ENCODE measurements around the gene NT5DC1.

DNA sequence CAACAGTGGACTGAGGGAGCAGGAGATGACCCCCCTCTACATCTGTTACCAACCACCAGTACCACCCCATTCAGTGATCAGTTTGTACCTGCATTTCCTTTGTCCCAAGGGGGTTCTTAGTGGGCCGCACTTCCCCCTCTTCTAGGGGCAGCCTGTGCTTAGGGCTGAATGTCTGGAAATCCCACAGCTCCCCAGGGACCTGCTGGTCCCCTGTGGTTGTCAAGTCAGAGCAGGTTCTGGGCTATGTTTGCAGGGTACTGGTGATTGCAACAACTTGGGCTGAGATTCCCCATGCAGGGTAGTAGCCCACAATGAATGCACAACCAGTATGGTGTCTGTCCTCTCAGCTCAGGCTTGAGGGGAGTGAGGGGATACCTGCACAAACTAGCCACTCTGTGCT, 64.9 kb downstream of the NT5DC1 start:
- TF ChIP-seq POLR2A (IDR thresholded peaks at IDR 0.05): no peak
- no peak for TF ChIP-seq CTCF (IDR thresholded peaks at IDR 0.05)

Data from body of pancreas (tissue), 4 donors.